GM21515 (cell line): ENCODE measurements around the gene SBK1.

Source experiments
- ATAC-seq: cut with Tn5 transposase; IDR thresholded peaks from one replicate; pipeline ENCODE4 v1.9.1; 2021; ENCODE audit not compliant: unreplicated experiment

SBK1 gene

GRCh38 chr16:28280881-28281836, 11.2 kb upstream of the SBK1 start:
- ATAC-seq: no peak

GRCh38 chr16:28282045-28282444, 10.3 kb upstream of the SBK1 start:
- no peak for ATAC-seq

DNA sequence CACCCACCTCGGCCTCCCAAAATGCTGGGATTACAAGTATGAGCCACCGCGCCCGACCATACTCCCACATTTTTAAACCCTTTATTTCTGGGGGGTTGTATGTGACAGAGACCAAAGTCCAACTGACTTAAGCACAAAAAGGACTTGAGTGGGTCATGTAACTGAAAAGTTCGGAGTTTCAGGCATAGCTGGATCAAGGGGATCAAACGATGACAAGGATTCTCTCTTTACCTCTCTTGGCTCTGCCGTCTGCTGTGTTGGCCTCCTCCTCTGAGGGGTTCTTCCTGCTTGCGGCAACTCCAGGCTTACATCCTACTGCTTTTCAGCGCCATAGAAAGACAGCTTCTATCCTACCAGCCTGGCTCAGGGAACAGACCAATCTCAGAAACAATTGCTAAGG, 9.2 kb upstream of the SBK1 start:
- ATAC-seq: no peak

DNA sequence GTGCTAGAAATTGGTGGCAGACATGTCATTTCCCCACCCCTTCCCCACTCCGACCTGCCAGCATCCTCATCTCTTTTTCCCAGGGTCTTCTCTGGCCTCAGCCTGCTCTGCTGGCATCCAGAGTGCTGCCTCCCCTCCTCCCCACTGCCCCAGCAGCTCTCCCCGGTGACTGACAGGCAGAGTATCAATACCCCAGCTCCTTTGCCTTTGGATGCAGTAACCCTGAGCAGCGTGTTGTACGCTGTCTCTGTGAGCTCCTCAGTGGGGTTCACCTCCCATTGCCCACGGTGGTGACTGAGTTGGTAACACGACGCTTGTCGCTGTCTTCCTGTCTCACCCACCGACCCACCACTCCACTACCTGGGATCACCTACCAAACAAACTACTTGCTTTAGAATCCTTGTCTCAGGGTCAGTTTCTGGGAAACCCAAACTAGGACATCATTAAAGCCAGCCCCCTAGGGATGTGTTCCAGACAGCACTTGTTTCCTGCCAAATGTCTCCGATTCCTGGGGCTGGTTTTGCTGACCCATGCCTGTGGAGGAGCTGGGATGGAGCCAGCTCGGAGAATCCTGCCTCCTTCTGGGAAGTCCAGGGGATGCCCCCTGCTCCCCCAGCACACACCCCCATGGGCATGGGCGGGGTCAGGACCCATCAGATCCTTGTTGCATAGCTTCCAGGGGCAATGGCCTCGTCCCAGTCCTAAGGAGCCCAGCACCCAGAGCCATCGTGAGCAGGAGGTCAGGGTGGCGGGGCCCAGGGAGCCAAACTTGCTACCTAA, 8.3 kb upstream of the SBK1 start:
- ATAC-seq: no peak

DNA sequence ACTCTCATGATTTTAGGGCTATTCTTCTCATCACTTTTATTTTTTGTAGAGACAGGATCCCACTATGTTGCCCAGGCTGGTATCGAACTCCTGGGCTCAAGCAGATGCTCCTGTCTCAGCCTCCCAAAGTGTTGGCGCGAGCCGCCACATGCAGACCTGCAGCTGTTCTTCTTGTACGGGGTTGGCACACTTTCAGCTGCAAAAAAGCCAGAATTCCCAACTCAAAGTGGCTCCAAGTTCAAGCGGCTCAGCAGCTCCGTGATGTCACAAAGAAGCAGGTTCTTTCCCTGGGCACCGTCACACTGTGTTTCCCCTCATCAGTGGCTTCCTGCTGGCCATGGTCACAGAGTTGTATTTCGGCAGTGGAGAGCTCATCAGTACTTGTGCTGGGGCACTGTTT, 6.7 kb upstream of the SBK1 start:
- ATAC-seq: no peak

- ATAC-seq: no peak
Observed at GRCh38 chr16:28288114-28288513, 4.2 kb upstream of the SBK1 start.

DNA sequence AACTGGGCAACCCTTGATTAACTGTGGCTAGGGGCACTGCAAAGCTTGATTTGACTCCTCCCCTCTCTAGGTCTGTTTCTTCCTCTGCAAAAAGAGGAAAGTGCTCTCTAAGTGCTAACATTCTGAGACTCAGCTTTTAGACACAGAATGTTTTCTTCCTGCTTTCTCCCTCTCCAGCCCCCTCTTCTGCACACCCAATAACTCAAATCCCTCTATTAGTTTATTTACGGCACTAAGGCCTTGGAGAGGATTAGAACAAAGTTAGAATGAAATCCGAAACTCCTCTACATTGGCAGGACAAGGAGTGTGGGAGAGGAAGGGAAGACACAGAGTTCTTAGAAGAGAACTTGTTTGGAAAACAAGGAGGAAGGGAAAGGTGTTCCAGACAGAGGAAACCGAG, 3.3 kb upstream of the SBK1 start:
- ATAC-seq: no peak

- no peak for ATAC-seq
Observed at GRCh38 chr16:28289939-28290858, 2.1 kb upstream of the SBK1 start.

DNA sequence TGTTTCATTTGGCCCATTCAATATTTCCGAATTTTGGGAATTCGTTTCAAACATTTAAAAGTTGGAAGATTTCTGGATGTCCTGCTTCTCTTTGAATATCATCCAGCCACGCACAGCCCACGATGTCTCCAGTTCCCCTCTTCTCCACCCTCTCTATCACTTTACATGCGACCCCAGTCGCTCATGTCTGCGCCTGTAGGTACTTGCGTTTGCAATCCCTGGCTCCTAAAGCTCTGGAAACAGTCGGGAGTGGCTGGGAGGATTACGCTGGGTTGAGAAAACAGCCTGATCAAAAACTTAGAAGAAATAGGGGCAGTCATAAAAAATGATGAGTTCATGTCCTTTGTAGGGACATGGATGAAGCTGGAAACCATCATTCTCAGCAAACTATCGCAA, 1.5 kb upstream of the SBK1 start:
- no peak for ATAC-seq

- peak; percentile 6 for ATAC-seq
Observed at GRCh38 chr16:28292731-28293600, 641 bp downstream of the SBK1 start.

- ATAC-seq: no peak
Observed at GRCh38 chr16:28293601-28293960, 1.3 kb downstream of the SBK1 start.

GRCh38 chr16:28294201-28294600, 1.9 kb downstream of the SBK1 start:
- ATAC-seq: no peak

DNA sequence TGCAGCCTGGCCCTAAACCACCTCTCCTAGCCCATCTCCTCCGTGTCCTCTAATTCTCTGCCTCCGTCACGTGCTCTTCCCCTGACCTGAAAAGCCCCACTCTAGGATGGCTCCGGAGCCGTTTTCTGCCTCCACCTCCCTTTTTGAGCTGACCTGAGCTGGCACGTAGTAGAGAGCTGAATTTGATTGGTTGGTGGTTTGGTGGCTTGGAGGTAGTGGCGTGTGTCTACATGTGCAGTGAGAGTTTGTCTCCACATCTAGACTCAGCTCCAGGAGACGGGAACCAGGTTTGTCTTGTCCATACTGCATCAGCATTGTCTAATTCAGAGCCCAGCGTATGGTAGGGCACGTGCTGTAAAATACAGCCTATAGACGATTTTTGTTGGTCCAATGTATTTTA, 3.0 kb downstream of the SBK1 start:
- ATAC-seq: no peak

- no peak for ATAC-seq
Observed at GRCh38 chr16:28297308-28297707, 5.0 kb downstream of the SBK1 start.

GRCh38 chr16:28297784-28298510, 5.6 kb downstream of the SBK1 start:
- no peak for ATAC-seq

DNA sequence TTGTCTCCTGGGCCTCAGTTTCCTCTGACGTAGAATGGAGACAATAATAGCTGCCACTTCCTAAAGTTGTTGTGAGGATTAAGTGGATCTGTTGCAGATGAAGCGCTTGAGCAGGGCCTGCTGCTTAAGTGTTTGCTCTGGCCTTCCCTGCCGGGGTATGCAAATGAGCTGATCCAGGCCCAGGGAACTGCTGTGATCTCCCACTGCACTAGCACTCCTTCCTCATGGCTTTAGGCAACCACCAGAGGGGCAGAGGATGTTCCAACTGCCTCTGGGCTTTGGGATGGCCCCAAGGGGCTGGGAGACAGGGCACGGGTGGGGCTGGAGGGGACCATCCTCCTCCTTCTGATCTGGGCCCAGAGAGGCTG, 6.2 kb downstream of the SBK1 start:
- ATAC-seq: no peak

- no peak for ATAC-seq
Observed at GRCh38 chr16:28300327-28300726, 8.0 kb downstream of the SBK1 start.

DNA sequence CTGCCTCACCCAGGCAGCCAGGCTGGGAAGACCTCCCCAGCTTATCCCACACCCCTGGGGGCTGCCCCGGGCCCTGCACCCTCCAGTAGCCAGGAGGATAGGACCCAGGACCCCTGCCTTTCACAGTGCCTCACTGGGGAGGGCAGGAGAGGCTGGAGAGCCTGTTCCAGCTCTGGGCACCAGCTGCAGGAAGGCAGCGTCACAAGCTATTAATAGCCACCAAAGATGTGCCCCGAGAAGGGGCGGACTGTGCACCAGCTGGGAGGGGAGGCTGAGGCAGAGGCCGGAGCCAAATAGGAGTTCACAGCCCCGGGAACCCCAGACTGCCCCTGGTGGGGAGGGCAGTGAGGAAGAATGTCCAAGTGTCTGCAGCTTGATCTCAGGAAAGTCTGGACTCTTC, 8.8 kb downstream of the SBK1 start:
- ATAC-seq: no peak

DNA sequence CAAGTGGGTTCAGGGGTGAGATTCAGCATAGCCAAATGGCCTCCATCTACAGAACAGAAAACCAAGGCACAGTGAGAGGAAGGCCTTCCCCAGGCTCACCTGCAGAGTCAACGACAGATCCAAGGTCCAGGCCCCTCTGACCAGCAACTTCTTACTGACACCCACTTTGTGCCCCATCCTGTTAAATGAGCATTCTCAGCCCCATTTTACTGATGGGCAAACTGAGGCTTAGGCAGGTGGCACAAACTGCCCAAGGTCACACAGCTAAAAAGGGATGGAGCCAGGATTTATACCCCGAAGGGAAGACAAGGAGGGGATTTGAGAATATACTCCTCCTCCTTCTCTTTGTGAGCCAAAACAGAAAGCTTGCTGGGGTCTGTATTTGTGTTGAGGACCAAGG, 9.3 kb downstream of the SBK1 start:
- no peak for ATAC-seq

GRCh38 chr16:28303132-28303531, 10.8 kb downstream of the SBK1 start:
- no peak for ATAC-seq
